GM23338 (cell line): ENCODE data around the gene KATNIP.

Source experiments
- CREB1 ChIP-seq: fragments of 250-450 bp; sonication (Bioruptor Pico); IDR thresholded peaks from 2 replicates; pipeline ENCODE4 v1.5.0; 2020; ENCODE audit warnings: low read depth, mild to moderate bottlenecking, moderate library complexity
- CTCF ChIP-seq, 2 experiments: fragments of 200-600 bp in 1 of 2; sonication (generic) in 1 of 2; conservative IDR thresholded peaks; 2 replicates each; pipeline versions ENCODE4 v1.5.1 to v1.6.1; 2016 to 2017; ENCODE audit warnings: antibody characterized with exemption in 2 of 2, low read depth in 2 of 2, mild to moderate bottlenecking in 2 of 2, moderate library complexity in 1 of 2
- ETS1 ChIP-seq: IDR thresholded peaks from 2 replicates; pipeline ENCODE4 v1.6.1; 2016; ENCODE audit warnings: antibody characterized with exemption
- EZH2 ChIP-seq: fragments of 200-600 bp; sonication (generic); IDR thresholded peaks from one replicate; pipeline ENCODE4 v1.8.0; 2017; ENCODE audit warnings: antibody characterized with exemption, mild to moderate bottlenecking, low read depth; ENCODE audit not compliant: unreplicated experiment
- EZH2phosphoT487 ChIP-seq: fragments of 200-600 bp; sonication (generic); IDR thresholded peaks from one replicate; pipeline ENCODE4 v1.8.1; 2018; ENCODE audit warnings: antibody characterized with exemption; ENCODE audit not compliant: unreplicated experiment
- JUNB ChIP-seq: IDR thresholded peaks from one replicate; pipeline ENCODE4 v1.6.1; 2016; ENCODE audit warnings: antibody characterized with exemption; ENCODE audit not compliant: unreplicated experiment
- POLR2AphosphoS5 ChIP-seq: IDR thresholded peaks from 2 replicates; pipeline ENCODE4 v1.6.1; 2016; ENCODE audit warnings: antibody characterized with exemption, low read depth
- REST ChIP-seq: IDR thresholded peaks from one replicate; pipeline ENCODE4 v1.6.1; 2018; ENCODE audit warnings: antibody characterized with exemption; ENCODE audit not compliant: unreplicated experiment
- ZNF114 ChIP-seq: fragments of 250-450 bp; sonication (Bioruptor Pico); IDR thresholded peaks from 2 replicates; pipeline ENCODE4 v1.5.0; 2020; ENCODE audit warnings: mild to moderate bottlenecking, moderate library complexity
- ZNF331 ChIP-seq: fragments of 250-450 bp; sonication (Bioruptor Pico); IDR thresholded peaks from 2 replicates; pipeline ENCODE4 v1.5.0; 2020; ENCODE audit warnings: low read depth, mild to moderate bottlenecking, moderate library complexity
- ZNF462 ChIP-seq: fragments of 250-450 bp; sonication (Bioruptor Pico); IDR thresholded peaks from 2 replicates; pipeline ENCODE4 v1.5.0; 2020; ENCODE audit warnings: mild to moderate bottlenecking, moderate library complexity

- TF ChIP-seq CTCF (conservative IDR thresholded peaks at IDR 0.05; ENCODE audit: low read depth in 2 of 2) (no peak), EZH2 (no peak), REST (no peak), POLR2AphosphoS5 (no peak), EZH2phosphoT487 (no peak), ZNF331 (no peak), ETS1 (no peak), CREB1 (no peak), JUNB (no peak), ZNF462 (CRISPR knock-in tag) (no peak), ZNF114 (CRISPR knock-in tag) (no peak)
Measured at GRCh38 chr16:27571433-27572326, 21.7 kb downstream of the KATNIP start.
